Fibroblast of skin of left biceps (primary cell): ENCODE results near the gene IZUMO1R.
"Not testable (repeated sequence)": the region's sequence is repeated elsewhere in the genome, so short reads cannot be mapped to it uniquely, and the experiment has no call there.

Source experiments
- DNase-seq, 2 experiments: peaks; one replicate each; pipeline ENCODE4 v3.0.0-alpha.2; 2013; ENCODE audit warnings: low read depth in 2 of 2

The IZUMO1R gene

GRCh38 chr11:94303966-94304958 is at the start of gene IZUMO1R:
IZUMO1R (plus strand) TSS chr11:94304580; CDS start chr11:94305637, 1,057 bp downstream.
- DNase-seq: no peak

- no peak for DNase-seq
Measured at GRCh38 chr11:94271885-94272372, 32.5 kb upstream of the IZUMO1R start.

GRCh38 chr11:94272738-94273313 is 31.6 kb upstream of the IZUMO1R start:
- no peak for DNase-seq

DNA sequence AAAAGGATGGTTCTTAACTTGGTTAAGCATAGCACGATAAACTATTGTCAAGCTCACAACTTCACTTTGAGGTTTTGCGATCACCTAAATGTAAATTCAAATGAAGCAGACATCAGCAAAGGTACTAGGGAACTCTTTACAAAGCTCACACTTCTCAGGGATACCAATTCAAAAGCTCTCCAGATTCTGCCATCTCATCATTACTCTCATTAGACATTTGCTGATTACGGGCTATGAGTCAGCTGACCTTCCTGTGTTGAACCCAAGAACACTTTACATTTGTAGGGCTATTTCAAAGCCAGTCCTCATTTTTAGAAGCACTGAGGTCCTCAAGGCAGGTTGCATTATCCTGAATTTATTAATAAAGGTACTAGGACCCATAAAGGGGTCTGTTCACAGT is 28.4 kb upstream of the IZUMO1R start:
- DNase-seq: no peak

DNA sequence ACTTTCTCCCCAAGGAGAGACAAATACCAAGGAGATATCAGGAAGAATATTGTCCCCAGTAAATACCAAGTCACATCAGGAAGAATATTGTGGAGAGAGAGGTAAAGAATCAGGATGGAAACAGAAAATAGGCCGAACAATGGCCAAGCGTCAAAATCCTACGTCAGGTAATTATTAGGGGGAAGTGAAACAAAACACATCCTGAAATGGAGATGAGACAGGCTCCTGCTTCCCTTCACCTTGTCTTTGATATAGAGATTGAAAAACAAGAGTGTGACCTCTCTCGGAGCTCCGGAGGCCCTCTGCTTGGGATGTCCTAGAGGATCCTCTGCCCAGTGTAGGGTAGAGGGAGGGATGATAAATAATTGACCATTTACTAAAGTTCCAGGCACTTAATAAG is 27.4 kb upstream of the IZUMO1R start:
- DNase-seq: no peak

- DNase-seq: not testable (repeated sequence)
Measured at GRCh38 chr11:94278207-94278606, 26.2 kb upstream of the IZUMO1R start.

GRCh38 chr11:94279996-94280395 is 24.4 kb upstream of the IZUMO1R start:
- no peak for DNase-seq

- no peak for DNase-seq
Measured at GRCh38 chr11:94281324-94281723, 23.1 kb upstream of the IZUMO1R start.

DNA sequence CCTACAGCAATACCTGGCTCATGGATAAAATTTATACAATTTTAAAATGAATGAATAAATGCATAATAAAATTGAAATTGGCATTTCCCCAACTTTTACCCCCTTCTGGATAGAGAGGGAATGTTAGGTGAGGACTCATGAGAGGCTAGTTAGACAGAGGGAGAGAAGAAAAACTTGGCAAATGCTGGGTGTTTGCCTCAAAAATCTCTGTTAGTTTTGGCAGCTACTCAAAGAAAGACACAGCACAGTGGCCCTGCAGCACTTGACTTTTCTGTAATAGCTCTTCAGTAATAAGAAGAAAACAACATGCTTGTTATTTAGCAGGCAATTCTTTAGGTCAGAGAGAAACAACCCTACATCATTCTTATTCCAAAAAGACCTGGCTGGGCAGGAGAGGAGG is 20.7 kb upstream of the IZUMO1R start:
- DNase-seq: no peak

GRCh38 chr11:94295534-94295933 is 8.8 kb upstream of the IZUMO1R start:
- no peak for DNase-seq

GRCh38 chr11:94297985-94298576 is 6.3 kb upstream of the IZUMO1R start:
- no peak for DNase-seq

- DNase-seq: no peak
Measured at GRCh38 chr11:94302776-94303175, 1.6 kb upstream of the IZUMO1R start.

DNA sequence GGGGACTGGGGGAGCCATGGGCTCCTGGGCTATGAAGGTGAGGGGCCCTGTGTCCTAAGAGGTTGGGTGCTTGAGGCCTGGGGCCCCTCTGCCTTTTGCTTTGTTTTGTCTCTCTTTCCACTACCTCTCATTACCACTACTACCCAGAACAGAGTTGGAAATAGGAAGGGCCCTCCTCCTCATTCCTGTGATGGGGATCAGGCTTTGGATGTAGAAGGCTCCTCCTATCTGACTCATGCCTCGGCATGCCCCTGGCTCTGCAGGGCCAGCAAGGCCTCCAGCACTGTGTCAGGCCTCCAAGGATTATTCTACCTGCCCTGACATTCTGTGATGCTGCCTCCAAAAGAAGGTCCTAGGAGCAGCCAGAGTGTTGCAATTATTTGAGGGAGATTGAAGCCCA is 766 bp downstream of the IZUMO1R start:
- DNase-seq: no peak

DNA sequence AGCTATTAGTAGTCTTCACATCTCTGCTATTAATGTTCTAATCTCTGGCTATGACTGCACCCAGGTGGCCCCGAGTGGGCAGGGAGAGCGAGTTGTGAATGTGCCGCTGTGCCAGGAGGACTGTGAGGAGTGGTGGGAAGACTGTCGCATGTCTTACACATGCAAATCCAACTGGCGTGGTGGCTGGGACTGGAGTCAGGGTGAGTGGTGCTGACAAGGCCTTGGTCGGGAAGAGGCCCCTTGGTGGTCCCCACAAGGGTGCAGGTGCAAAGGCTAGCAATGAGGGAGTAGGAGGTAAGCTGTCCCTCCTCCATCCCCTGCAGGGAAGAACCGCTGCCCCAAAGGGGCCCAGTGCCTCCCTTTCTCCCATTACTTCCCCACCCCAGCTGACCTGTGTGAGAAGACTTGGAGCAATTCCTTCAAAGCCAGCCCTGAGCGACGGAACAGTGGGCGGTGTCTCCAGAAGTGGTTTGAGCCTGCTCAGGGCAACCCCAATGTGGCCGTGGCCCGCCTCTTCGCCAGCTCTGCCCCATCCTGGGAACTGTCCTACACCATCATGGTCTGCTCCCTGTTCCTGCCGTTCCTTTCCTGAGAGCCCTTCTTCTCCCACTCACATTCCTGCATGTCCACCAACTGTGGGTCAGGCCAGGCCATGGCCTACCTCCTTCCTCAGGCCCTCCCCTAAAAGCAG is 2.9 kb downstream of the IZUMO1R start:
- no peak for DNase-seq

- DNase-seq: no peak
Measured at GRCh38 chr11:94308024-94308423, 3.6 kb downstream of the IZUMO1R start.

DNA sequence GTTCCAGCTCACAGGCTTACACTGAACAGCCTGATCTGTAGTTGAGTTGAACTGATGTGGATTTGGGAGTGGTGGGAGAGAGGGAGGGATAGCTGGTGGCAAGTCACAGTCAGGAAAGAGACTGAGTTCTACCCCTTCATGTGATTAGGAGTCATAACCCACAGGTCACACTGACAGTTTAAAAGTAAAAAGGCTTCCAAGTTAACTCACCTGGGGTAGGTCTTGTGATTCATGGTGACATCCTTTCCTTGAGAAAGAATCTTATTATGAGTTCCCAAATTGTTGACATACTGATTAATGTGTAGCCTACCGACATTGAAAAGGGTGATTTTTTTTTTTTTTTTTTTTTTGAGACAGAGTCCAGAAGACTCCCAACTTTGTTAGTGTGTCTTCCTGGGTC is 5.4 kb downstream of the IZUMO1R start:
- DNase-seq: no peak

DNA sequence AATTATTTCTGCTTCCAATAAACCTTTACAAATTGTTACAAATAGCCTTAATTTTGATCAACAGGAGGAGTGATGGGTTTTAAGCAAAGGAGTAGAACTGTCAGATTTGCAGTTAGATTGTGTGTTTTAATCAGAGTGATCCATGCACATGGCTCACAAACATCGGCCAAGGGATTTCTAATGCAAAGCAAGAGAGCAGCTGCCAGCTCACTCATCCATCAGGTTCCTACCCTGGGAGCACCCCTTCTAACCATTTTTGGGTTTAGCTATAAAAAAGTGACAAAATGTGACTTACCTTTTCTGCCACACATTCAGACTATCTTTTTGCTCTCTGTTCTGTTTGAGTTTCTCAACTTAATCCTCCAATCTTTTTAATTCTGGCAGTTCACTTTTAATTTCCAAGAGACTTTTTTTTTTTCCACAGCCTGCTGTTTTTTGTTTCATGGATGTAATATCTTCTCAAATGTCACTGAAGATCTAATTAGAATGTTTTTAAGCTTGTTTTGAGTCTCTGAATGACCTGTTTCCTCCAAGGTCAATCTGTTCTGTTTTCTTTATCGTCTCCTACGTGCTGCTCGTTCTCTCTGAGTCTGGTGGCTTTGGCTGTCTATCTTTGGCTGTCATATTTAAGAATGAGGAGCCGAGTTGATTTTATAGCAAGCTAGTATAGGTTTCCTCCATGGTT is 6.0 kb downstream of the IZUMO1R start:
- DNase-seq: no peak

- DNase-seq: no peak
Measured at GRCh38 chr11:94312339-94312738, 8.0 kb downstream of the IZUMO1R start.

DNA sequence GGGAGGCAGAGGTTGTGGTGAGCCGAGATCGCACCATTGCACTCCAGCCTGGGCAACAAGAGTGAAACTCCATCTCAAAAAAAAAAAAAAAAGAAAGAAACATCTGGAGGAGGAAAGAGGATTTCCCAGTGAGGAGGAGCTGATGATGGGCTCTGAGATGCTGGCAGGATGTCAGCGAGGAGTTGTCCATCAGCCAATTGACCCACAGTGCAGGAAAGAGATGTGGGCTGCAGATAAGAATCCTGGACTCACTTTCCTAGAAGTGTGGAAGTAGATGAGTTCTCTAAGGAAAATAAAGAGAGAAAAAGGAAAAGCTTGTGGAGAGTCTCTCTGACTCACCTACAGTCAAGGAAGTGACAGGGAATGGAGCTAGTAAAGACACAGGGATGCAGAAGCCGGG is 9.7 kb downstream of the IZUMO1R start:
- no peak for DNase-seq

GRCh38 chr11:94315664-94316063 is 11.3 kb downstream of the IZUMO1R start:
- DNase-seq: no peak

- no peak for DNase-seq
Measured at GRCh38 chr11:94322501-94322900, 18.1 kb downstream of the IZUMO1R start.
